HG03439 (cell line): ENCODE measurements around the gene DOP1A.
A peak's percentile ranks its signal among the peaks of the same experiment; 100 is the strongest.

ENCODE experiments used
- ATAC-seq: cut with Tn5 transposase; IDR thresholded peaks from one replicate; pipeline ENCODE4 v1.9.1; 2021; ENCODE audit warnings: mild to moderate bottlenecking, moderate library complexity; ENCODE audit not compliant: unreplicated experiment

The DOP1A gene

GRCh38 chr6:83067448-83068439, at the start of gene DOP1A:
Gene DOP1A, plus strand, starts transcription at chr6:83067671. Its CDS starts 29,307 bp downstream, at chr6:83096978.
- ATAC-seq: peak; percentile 89

DNA sequence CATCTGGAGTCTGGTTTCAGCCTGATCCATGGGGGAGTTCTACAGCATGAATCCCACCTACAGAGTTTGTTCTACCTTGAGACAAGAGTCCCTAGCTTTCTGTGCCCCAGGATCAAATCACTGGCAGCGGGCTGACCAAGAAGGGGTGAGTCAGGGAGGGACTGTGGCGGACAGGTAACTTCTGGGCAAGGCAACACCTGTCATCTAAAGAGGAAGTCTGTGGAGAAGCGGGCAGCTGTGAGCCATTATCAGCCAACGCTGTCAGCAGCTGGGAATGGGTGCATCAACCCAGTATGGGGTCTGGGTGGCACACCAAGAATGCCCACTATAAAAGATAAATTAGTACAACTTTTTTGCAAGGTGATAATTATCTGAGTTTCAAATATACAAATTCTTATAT, 47.7 kb upstream of the DOP1A start:
- ATAC-seq: no peak

- no peak for ATAC-seq
Observed at GRCh38 chr6:83031689-83032088, 35.8 kb upstream of the DOP1A start.

- ATAC-seq: no peak
Observed at GRCh38 chr6:83038246-83038645, 29.2 kb upstream of the DOP1A start.

DNA sequence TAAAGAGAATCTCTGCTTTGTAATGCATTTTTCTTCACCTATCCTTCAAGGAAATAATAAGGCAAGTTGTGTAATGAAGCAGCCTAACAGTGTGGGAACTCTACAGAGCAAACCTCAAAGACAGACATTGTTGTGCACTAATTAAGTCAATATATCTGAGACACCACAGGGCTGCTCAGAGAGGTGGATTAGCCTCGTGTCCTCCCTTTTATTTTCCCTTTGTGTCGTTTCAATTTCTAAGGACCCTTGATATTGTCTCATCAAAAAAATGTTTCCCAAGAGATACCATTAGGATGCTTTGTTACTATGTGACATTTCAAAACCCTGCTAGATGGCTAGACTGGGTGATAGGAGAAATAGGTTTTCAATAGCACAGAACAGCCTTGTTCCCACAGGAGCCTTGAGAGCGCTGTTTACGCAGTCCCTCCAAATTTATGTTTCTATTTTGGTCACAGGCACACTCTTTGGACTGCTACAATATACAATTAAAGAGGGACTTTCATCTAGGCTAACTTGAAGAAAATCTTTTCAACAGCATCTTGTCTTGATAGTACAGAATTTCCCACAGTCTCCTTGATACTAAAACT, 24.9 kb upstream of the DOP1A start:
- ATAC-seq: no peak

- ATAC-seq: no peak
Observed at GRCh38 chr6:83044091-83044768, 23.2 kb upstream of the DOP1A start.

GRCh38 chr6:83047065-83047754, 20.3 kb upstream of the DOP1A start:
- no peak for ATAC-seq

DNA sequence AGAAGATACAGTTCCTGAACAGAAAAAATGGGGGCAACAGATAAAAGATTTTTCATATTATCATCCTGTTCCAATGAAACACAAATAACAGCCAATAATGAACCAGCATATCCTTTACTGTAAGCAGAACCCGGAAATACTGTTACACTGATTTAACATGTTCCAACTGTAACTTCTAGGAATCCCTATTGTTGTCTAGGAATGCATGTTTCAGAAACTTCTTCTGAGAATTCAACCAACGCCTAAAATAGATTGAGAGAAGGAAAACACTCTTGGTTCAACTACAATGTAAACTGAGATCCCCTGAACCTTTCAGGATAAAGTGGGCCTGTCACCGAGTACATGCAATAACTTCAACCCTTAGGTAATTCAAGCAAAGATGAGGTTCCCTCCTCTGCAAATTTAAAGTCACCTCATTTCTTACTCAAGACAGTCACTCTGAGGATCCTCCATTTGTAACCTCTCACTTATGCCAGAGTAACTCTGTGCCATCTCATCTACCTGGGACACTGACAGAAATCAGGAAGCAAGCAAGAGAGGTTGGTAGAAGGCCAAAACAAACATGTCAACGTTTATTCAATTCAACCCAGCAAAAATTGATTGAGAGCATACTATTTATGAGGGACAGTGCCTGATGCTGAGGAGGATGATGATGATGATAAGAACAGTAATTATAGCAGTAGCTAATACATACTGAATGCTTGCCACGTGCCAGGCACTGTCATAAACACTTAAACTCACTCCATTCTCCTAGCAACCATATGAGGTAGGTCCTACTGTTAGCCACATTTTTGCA, 15.9 kb upstream of the DOP1A start:
- ATAC-seq: no peak

- ATAC-seq: no peak
Observed at GRCh38 chr6:83053678-83054077, 13.8 kb upstream of the DOP1A start.

DNA sequence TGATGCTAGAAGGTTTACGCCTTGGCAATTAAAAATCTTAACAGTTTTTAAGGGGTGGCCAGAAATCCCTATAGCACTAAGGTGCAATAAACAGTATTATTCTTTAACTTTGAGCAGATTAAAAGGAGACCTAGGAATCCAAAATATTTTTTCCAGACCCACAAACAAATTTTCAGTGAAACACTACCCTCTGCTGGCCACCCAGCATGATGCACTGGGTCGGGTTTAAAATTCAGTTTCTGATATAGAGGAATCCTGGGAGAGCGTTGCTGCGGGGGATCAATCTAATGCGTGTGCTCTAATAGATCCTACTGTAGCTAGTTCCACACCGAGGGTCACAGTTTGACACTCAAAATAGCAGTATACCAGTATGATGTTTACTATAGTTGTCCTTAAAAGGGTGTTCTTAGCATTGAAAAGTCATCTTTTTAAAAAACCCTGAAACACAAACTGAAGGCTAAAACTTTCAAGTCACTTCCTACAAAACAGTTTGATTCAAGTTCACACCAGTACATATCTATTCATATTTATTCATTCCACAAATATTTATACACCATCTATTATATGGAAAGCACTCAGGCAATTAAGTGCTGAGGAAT, 12.0 kb upstream of the DOP1A start:
- ATAC-seq: no peak

DNA sequence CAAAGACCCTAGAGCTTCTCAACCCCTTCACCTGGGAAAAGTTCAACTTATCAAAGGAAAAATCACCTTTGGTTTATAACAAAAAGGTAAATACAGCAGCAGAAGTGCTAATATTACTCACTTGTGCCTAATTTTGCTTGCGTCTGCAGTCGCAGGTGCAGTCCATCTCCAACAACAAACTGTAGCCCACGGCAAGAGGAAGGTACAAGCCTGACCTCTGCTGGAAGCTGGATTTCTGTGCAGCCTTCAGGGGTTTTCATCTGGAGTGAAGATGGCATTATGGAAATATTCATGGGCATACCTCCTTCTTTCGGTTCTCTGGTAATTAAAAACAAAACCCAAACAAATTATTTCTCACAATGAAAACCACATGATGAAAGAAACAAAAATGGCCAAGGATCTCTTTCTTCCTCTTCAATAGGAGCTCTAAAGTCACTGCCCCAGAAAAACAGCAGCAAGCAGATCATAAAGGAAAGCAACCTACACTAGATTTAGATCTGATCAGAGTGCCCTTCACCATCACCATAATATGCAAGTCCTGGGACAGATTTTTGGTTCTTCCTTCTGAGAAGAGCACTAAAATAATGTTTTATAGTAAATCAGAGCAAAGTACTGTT, 9.7 kb upstream of the DOP1A start:
- peak; percentile 47 for ATAC-seq

GRCh38 chr6:83061190-83061589, 6.3 kb upstream of the DOP1A start:
- no peak for ATAC-seq

GRCh38 chr6:83062225-83062624, 5.2 kb upstream of the DOP1A start:
- ATAC-seq: no peak

DNA sequence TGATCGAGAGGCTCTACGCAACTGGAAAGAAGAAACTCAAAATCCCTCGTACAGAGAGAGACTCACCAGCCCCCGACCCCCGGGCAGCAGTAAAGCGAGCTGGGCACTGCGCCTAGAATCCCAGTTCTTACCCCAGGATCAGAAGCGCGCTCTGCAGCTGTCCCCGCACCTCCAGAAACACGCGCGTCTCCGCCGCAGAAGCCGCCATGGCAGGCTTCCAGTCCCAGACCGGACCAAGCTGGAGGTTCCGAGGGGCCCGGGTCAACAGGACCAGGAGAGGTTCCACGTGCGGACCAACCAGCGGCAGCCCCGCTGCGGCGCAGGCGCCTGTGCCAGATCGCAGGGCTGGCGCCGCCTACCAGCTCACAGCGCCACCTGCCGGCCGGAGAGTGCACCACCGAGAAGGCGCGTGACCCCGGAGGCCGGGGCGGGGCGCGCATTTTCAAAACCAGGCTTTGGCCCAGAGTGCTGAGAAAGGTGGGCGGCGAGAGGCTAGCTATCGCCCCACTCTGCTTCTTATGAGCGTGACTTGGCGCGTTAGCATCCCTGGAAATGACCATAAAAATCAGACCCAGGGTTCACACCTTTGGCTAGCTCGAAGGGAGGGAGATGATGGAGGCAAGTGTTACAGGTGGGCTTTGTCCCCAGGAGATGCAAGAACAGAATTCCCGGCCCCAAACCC, 1.8 kb upstream of the DOP1A start, which contains the start of gene UBE3D:
UBE3D (minus strand) TSS at position 331 of the 682 bp plus-strand sequence; CDS start at position 208, 123 bp downstream.
- ATAC-seq: peak; percentile 67

DNA sequence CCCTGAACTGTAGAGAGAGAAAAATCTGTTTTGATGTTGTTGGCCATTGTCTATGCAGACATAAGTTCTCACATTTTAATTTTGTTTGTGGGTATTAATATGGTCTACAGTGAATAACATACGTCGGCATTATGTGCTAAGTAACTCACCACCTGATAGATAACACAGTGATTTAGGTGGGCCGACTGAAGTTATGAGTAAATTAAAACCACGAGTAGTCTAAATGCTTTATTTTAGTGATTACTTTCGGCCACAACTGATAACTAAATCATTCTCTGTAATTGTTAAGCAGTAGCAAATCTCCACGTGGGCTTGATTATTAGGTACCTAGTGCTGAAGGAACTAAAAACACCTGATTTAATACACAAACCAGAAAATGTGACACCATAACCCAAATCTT, 1.1 kb downstream of the DOP1A start:
- no peak for ATAC-seq

GRCh38 chr6:83069633-83070032, 2.2 kb downstream of the DOP1A start:
- no peak for ATAC-seq

DNA sequence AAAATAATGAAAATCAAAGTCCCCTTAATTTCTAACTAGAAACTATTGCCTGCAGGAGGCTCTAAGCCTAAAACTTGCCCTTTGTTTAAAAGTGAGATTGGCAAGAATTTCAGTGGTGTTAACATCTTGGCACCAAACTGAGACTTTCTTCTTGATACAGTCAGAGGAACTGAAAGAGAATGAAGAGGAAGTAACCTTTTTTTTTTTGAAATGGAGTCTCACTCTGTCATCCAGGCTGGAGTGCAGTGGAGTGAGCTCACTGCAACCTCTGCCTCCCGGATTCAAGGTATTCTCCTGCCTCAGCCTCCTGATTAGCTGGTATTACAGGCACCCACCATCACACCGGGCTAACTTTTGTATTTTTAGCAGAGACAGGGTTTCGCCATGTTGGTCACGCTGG, 3.6 kb downstream of the DOP1A start:
- ATAC-seq: peak; percentile 28

DNA sequence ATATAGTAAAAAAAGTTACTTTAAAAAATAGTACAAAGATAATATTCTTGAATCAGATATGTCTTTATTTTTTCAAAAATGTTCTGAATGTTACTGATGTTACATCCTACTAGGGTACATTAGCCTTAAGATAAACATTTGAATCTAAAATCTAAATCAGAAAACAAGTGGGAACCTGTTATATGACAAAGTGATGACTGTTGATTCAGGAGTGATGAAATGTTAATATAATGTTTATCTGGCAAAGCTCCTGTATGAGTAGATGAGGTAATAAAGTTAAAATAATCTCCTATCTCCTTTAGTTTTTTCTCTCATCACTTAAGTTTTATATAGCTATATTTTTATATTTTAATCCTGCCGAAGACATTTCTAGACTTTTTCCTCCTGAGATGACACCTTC, 4.2 kb downstream of the DOP1A start:
- no peak for ATAC-seq

- ATAC-seq: no peak
Observed at GRCh38 chr6:83072726-83073125, 5.3 kb downstream of the DOP1A start.
